H1 (cell line): Measurements from ENCODE around the gene TRIM71. TPM values are rescaled to one million over a fixed set of nuclear protein-coding genes. Genes with fewer than 3 reads are reported as not detected.
A peak's percentile ranks its signal among the peaks of the same experiment; 100 is the strongest.
"Not testable (repeated sequence)": the region's sequence is repeated elsewhere in the genome, so short reads cannot be mapped to it uniquely, and the experiment has no call there.

Source experiments
- CTCF ChIA-PET: fragments of 300-600 bp; sonication (Branson Sonifier 250); formaldehyde crosslinking; loops from one replicate; lab custom pipeline; 2021; ENCODE audit not compliant: partially characterized antibody; lab: Charles Lee
- POLR2A ChIA-PET: fragments of 300-600 bp; sonication (Branson Sonifier 250); formaldehyde crosslinking; loops from one replicate; lab custom pipeline; 2021; ENCODE audit warnings: inconsistent platforms; ENCODE audit not compliant: partially characterized antibody; lab: Charles Lee
- DNase-seq, 2 experiments: peaks; one replicate each; pipeline versions ENCODE4 v3.0.0 to v3.0.0-alpha.2; 2010 to 2022; ENCODE audit warnings: low spot score in 2 of 2, low read depth in 1 of 2, mixed read lengths in 1 of 2
- FAIRE-seq: peaks from 2 replicates; lab custom pipeline; 2011; peaks lifted over from hg19 to GRCh38; lab: Jason Lieb, UNC
- H2AFZ ChIP-seq: 2 replicates; pipeline ENCODE4 v1.8.1; 2012; ENCODE audit warnings: low read length, inconsistent platforms
- H2AK5ac ChIP-seq: 2 replicates; pipeline ENCODE4 v1.6.1; 2013; ENCODE audit warnings: low read depth, low read length
- H2BK120ac ChIP-seq: replicated peaks from 2 replicates; pipeline ENCODE3; 2013; ENCODE audit warnings: low read depth, low read length, inconsistent platforms
- H2BK12ac ChIP-seq: 2 replicates; pipeline ENCODE4 v1.6.1; 2013; ENCODE audit warnings: low read depth, low read length
- H2BK15ac ChIP-seq: 2 replicates; pipeline ENCODE4 v1.6.1; 2013; ENCODE audit warnings: low read length
- H2BK20ac ChIP-seq: 2 replicates; pipeline ENCODE4 v1.6.1; 2013; ENCODE audit warnings: low read length
- H2BK5ac ChIP-seq: 2 replicates; pipeline ENCODE4 v1.6.1; 2013; ENCODE audit warnings: low read depth, low read length
- H3K14ac ChIP-seq: 2 replicates; pipeline ENCODE4 v1.6.1; 2013; ENCODE audit warnings: inconsistent platforms; ENCODE audit not compliant: insufficient read length
- H3K18ac ChIP-seq: 2 replicates; pipeline ENCODE4 v1.6.1; 2013; ENCODE audit warnings: low read length; ENCODE audit errors: extremely low read depth
- H3K23ac ChIP-seq: 2 replicates; pipeline ENCODE4 v1.6.1; 2013; ENCODE audit warnings: inconsistent platforms; ENCODE audit not compliant: insufficient read length
- H3K23me2 ChIP-seq: 2 replicates; pipeline ENCODE4 v1.6.1; 2013; ENCODE audit warnings: low read depth, low read length
- H3K27ac ChIP-seq: 2 replicates; pipeline ENCODE4 v1.6.1; 2011; ENCODE audit warnings: low read depth, low read length, inconsistent platforms
- H3K27me3 ChIP-seq, 4 experiments: replicated peaks in 1 of 4; 1 replicate in 1 of 4; 2 replicates in 3 of 4; pipeline versions ENCODE4 v1.6.1 to v1.8.1; 2011 to 2013; ENCODE audit warnings: low read length in 3 of 4, mild to moderate bottlenecking in 3 of 4, inconsistent platforms in 2 of 4, mixed read lengths in 2 of 4, moderate library complexity in 1 of 4; ENCODE audit not compliant: control insufficient read depth in 3 of 4, insufficient read depth in 3 of 4; ENCODE audit errors: extremely low read depth in 1 of 4
- H3K36me3 ChIP-seq, 4 experiments: 2 replicates each; pipeline versions ENCODE4 v1.6.1 to v1.8.1; 2011 to 2013; ENCODE audit warnings: mild to moderate bottlenecking in 4 of 4, low read length in 3 of 4, moderate library complexity in 2 of 4, control low read depth in 1 of 4, inconsistent platforms in 1 of 4; ENCODE audit not compliant: insufficient read depth in 4 of 4, control insufficient read depth in 2 of 4
- H3K4ac ChIP-seq: replicated peaks from 2 replicates; pipeline ENCODE3; 2013; ENCODE audit warnings: low read length, low read depth, mixed read lengths, inconsistent platforms; ENCODE audit not compliant: insufficient read length
- H3K4me1 ChIP-seq, 4 experiments: replicated peaks in 1 of 4; 1 replicate in 1 of 4; 2 replicates in 3 of 4; pipeline versions ENCODE4 v1.6.1 to v1.8.1; 2011 to 2013; ENCODE audit warnings: low read length in 3 of 4, inconsistent platforms in 2 of 4, mixed read lengths in 1 of 4; ENCODE audit not compliant: insufficient read depth in 4 of 4, control insufficient read depth in 3 of 4
- H3K4me2 ChIP-seq, 2 experiments: 2 replicates each; pipeline versions ENCODE4 v1.6.1 to v1.8.1; 2011 to 2013; ENCODE audit warnings: low read depth in 2 of 2, low read length in 2 of 2, control low read depth in 1 of 2, inconsistent platforms in 1 of 2, mild to moderate bottlenecking in 1 of 2; ENCODE audit not compliant: insufficient read depth in 1 of 2
- H3K4me3 ChIP-seq, 4 experiments: fragments of 200-600, 300-600 bp in 1 of 4; sonication (generic), shearing (Covaris generic), sonication (Bioruptor Twin) in 1 of 4; 2 replicates each; pipeline versions ENCODE4 v1.5.1 to v1.8.1; 2011 to 2016; ENCODE audit warnings: low read length in 4 of 4, low read depth in 3 of 4, control low read depth in 2 of 4, inconsistent platforms in 2 of 4, mild to moderate bottlenecking in 2 of 4, mixed read lengths in 1 of 4, moderate library complexity in 1 of 4; ENCODE audit not compliant: insufficient read depth in 2 of 4; ENCODE audit errors: extremely low read depth in 1 of 4
- H3K56ac ChIP-seq: replicated peaks from 2 replicates; pipeline ENCODE3; 2013; ENCODE audit warnings: low read depth, mild to moderate bottlenecking, mixed read lengths, low read length, inconsistent platforms; ENCODE audit not compliant: insufficient read length
- H3K79me1 ChIP-seq: 2 replicates; pipeline ENCODE4 v1.6.1; 2013; ENCODE audit warnings: low read depth, low read length, control low read depth
- H3K79me2 ChIP-seq, 2 experiments: 2 replicates each; pipeline versions ENCODE4 v1.6.1 to v1.8.1; 2012 to 2013; ENCODE audit warnings: low read length in 2 of 2, mild to moderate bottlenecking in 2 of 2, inconsistent platforms in 1 of 2; ENCODE audit not compliant: insufficient read depth in 2 of 2, control insufficient read depth in 1 of 2
- H3K9ac ChIP-seq, 4 experiments: replicated peaks in 1 of 4; 1 replicate in 1 of 4; 2 replicates in 3 of 4; pipeline versions ENCODE4 v1.6.1 to v1.8.1; 2011 to 2013; ENCODE audit warnings: low read depth in 3 of 4, low read length in 3 of 4, control low read depth in 2 of 4, mild to moderate bottlenecking in 2 of 4, moderate library complexity in 2 of 4, inconsistent platforms in 1 of 4; ENCODE audit errors: extremely low read depth in 1 of 4
- H3K9me3 ChIP-seq, 2 experiments: 2 replicates each; pipeline versions ENCODE4 v1.6.1 to v1.8.1; 2012 to 2013; ENCODE audit warnings: mild to moderate bottlenecking in 2 of 2, moderate library complexity in 2 of 2, control low read depth in 1 of 2, inconsistent platforms in 1 of 2, low read depth in 1 of 2, low read length in 1 of 2, mixed read lengths in 1 of 2; ENCODE audit not compliant: insufficient read depth in 2 of 2
- H4K20me1 ChIP-seq, 2 experiments: replicated peaks in 1 of 2; 2 replicates each; pipeline versions ENCODE3 to v1.8.1; 2011 to 2013; ENCODE audit warnings: inconsistent platforms in 2 of 2, low read length in 2 of 2, mild to moderate bottlenecking in 1 of 2; ENCODE audit not compliant: insufficient read depth in 2 of 2, control insufficient read depth in 1 of 2
- H4K5ac ChIP-seq: 2 replicates; pipeline ENCODE4 v1.6.1; 2013; ENCODE audit warnings: low read length, low read depth, mixed read lengths, inconsistent platforms; ENCODE audit not compliant: insufficient read length
- H4K8ac ChIP-seq: 2 replicates; pipeline ENCODE4 v1.8.0; 2013; ENCODE audit warnings: mild to moderate bottlenecking, moderate library complexity, low read length, inconsistent platforms; ENCODE audit not compliant: insufficient read depth; ENCODE audit errors: extremely low read depth
- H4K91ac ChIP-seq: replicated peaks from 2 replicates; pipeline ENCODE3; 2013; ENCODE audit warnings: low read length, mixed read lengths, inconsistent platforms; ENCODE audit not compliant: insufficient read length
- ATF3 ChIP-seq: IDR thresholded peaks from 2 replicates; pipeline ENCODE4 v1.6.1; 2011; ENCODE audit warnings: low read depth, mild to moderate bottlenecking, low read length; ENCODE audit not compliant: insufficient read depth
- CBX8 ChIP-seq: fragments of 300-800, 300-1000 bp; sonication (generic); IDR thresholded peaks from 2 replicates; pipeline ENCODE4 v1.7.1; 2016; ENCODE audit warnings: low read depth, low read length, borderline replicate concordance
- EGR1 ChIP-seq: IDR thresholded peaks from 2 replicates; pipeline ENCODE4 v1.6.1; 2011; ENCODE audit warnings: low read depth, low read length, borderline replicate concordance
- KDM5A ChIP-seq: fragments of 200-600 bp; IDR thresholded peaks from 2 replicates; pipeline ENCODE4 v1.7.1; 2012; ENCODE audit warnings: mild to moderate bottlenecking, low read length, inconsistent platforms, mixed read lengths
- MAFK ChIP-seq: IDR thresholded peaks from 2 replicates; pipeline ENCODE4 v1.6.1; 2012; ENCODE audit warnings: low read depth, mild to moderate bottlenecking, improper control_type of control experiment, low read length
- RNF2 ChIP-seq: fragments of 200-900, 300-1000 bp; sonication (generic); IDR thresholded peaks from 2 replicates; pipeline ENCODE4 v1.7.1; 2016; ENCODE audit warnings: borderline replicate concordance, low read depth, mild to moderate bottlenecking, antibody characterized with exemption, low read length; ENCODE audit not compliant: poor library complexity, severe bottlenecking; ENCODE audit errors: missing control alignments
- TBP ChIP-seq: IDR thresholded peaks from 2 replicates; pipeline ENCODE4 v1.6.1; 2011; ENCODE audit warnings: low read depth, low read length, improper control_type of control experiment
- WGBS, 2 experiments: shearing (Covaris generic) in 1 of 2; methylation state at CpG; one replicate each; pipeline versions ENCODE4 v1.1.6 to v1.1.7; 2013 to 2015; ENCODE audit warnings: low lambda C conversion rate in 2 of 2, mixed read lengths in 2 of 2, inconsistent platforms in 1 of 2, low coverage in 1 of 2, missing lambda C conversion rate in 1 of 2; ENCODE audit not compliant: insufficient replicate concordance in 2 of 2, insufficient coverage in 1 of 2, insufficient read length in 1 of 2; ENCODE audit errors: extremely low coverage in 1 of 2, missing lambda C conversion rate in 1 of 2; 5-methylcytosine and 5-hydroxymethylcytosine counted together
- polyA plus RNA-seq, 7 experiments: library from polyadenylated mRNA; depleted of rRNA in 3 of 7; stranded (reverse) in 5 of 7; unstranded in 2 of 7; fragments of >200 nt in 5 of 7; fragments of 200-250 nt in 2 of 7; gene quantifications; 1 replicate in 5 of 7; 2 replicates in 1 of 7; 4 replicates in 1 of 7; pipeline versions ENCODE4 v1.2.1 to v1.2.3, GENCODE V29; 2011 to 2013; ENCODE audit warnings: missing spikeins in 2 of 7, mixed read lengths in 2 of 7
- total RNA-seq: library from RNA; stranded (reverse); fragmentation: NEBNext Ultra II Directional; extraction: Animal tissue kit (Norgen Biotek cat#: 25700); gene quantifications from 2 replicates; pipeline ENCODE4 v1.2.1, GENCODE V29; 2021

TRIM71 gene
- total and polyA plus RNA-seq, 2 of the 8 experiments (the other 6 are each of a cell fraction or from before 2014, with no cell fraction given), result 53.7 to 293 TPM

- TF ChIP-seq CBX8 (no peak), ATF3 (no peak), TBP (no peak), EGR1 (no peak), KDM5A (no peak), RNF2 (no peak), MAFK (no peak)
These were observed 27.1 kb downstream of the TRIM71 start (continued) for GRCh38 chr3:32844914-32845313.

GRCh38 chr3:32845546-32845945 is 27.7 kb downstream of the TRIM71 start:
- H2AFZ ChIP-seq, H2BK20ac ChIP-seq, H2BK5ac ChIP-seq, DNase-seq, H3K18ac ChIP-seq, H3K36me3 ChIP-seq, H2BK12ac ChIP-seq, H3K56ac ChIP-seq, H3K9ac ChIP-seq, H3K14ac ChIP-seq, H2BK15ac ChIP-seq, FAIRE-seq, H3K27ac ChIP-seq, H3K27me3 ChIP-seq, H3K9me3 ChIP-seq, H2BK120ac ChIP-seq, H2AK5ac ChIP-seq, H3K79me1 ChIP-seq, H4K5ac ChIP-seq, H3K23ac ChIP-seq, H4K8ac ChIP-seq, H4K91ac ChIP-seq, H3K4ac ChIP-seq, H3K23me2 ChIP-seq: not testable (repeated sequence)
- POLR2A ChIA-PET, result interaction anchor here (0.7 to 17.0 kb wide), 8 partner anchors 13 to 64 kb away, joined by 3 to 303 read pairs (median 86); partner anchors contain the start of gene TRIM71
- H3K4me3 ChIP-seq, result peak overlapping the region in 1 of 4 experiments; percentile 57; a peak in 2 of 8 replicates
- CTCF ChIA-PET, result interaction anchor here (0.7 to 5.5 kb wide), 17 partner anchors 10 to 88 kb away, joined by 3 to 34 read pairs (median 5); no protein-coding TSS in a partner anchor
- H3K79me2 ChIP-seq, result peaks cover 75 to 98% of the 10 kb centered on the region in 2 experiments
- peak overlapping the region; percentile 73 to 93 for H3K4me2 ChIP-seq
- H4K20me1 ChIP-seq, result peaks cover 44 to 45% of the 10 kb centered on the region in 2 experiments
- H3K4me1 ChIP-seq, result peaks cover 48 to 70% (median 67%) of the 10 kb centered on the region in 4 experiments
- 85% methylated on average over 6 of the region's 6 CpGs; no CpG with 5 or more reads in 1 of the 2 experiments for WGBS, 2 experiments
